ENCODE data around the gene GNMT.

Gene GNMT

DNA sequence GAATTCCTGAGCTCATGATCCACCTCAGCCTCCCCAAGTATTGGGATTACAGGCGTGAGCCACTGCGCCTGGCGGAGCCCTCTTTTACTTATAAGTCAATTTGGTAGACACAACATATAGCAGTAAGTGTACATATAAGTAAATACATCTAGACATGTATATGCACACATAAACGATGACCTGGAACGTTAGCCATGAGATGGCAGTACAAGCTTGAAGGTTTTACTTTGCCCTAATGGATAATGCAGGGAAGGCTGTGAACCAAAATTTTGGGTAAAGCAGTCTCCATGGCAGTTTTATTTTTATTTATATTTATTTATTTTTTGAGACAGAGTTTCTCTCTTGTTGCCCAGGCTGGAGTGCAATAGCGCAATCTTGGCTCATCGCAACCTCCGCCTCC is 2.4 kb upstream of the GNMT start:
- H4K91ac ChIP-seq (ENCODE audit: low read length): no peak overlapping the region
- no peak overlapping the region for H2AFZ ChIP-seq (ENCODE audit: low read depth, low read length)
- H3K23ac ChIP-seq (ENCODE audit: low read length in 2 of 2): no peak overlapping the region
- H2BK12ac ChIP-seq (ENCODE audit: low read length in 2 of 2): no peak overlapping the region
- no peak overlapping the region for H3K9ac ChIP-seq (ENCODE audit: low read length)
- H3K36me3 ChIP-seq (ENCODE audit: control insufficient read depth in 1 of 2, insufficient read depth in 2 of 2, low read depth in 1 of 2, low read length in 2 of 2): peaks cover 11% of the 10 kb centered on the region in 2 experiments
- no peak overlapping the region for H3K4ac ChIP-seq (ENCODE audit: low read depth in 1 of 2, low read length in 2 of 2)
- no peak overlapping the region for H3K4me2 ChIP-seq (ENCODE audit: low read length, poor library complexity, severe bottlenecking)
- no peaks in the 10 kb centered on the region for H3K79me1 ChIP-seq (replicated peaks; ENCODE audit: low read length, poor library complexity, severe bottlenecking)
- WGBS: 96% methylated on average over 5 of the region's 8 CpGs
- no peaks in the 10 kb centered on the region for H3K27me3 ChIP-seq (ENCODE audit: control insufficient read depth in 1 of 2, insufficient read depth in 1 of 2, low read length in 2 of 2)
- no peak overlapping the region for H3K4me3 ChIP-seq (ENCODE audit: insufficient read depth in 1 of 2, low read depth in 1 of 2, low read length in 2 of 2)
- no peak overlapping the region for H3K14ac ChIP-seq (ENCODE audit: low read length in 2 of 2)
- peaks cover 13% of the 10 kb centered on the region for H3K4me1 ChIP-seq (ENCODE audit: control insufficient read depth, insufficient read depth, low read depth, low read length)
- H2BK5ac ChIP-seq (ENCODE audit: low read depth, low read length, poor library complexity, severe bottlenecking): no peak overlapping the region
- H2BK15ac ChIP-seq (ENCODE audit: low read depth, poor library complexity, severe bottlenecking): no peak overlapping the region
- H3K27ac ChIP-seq (ENCODE audit: low read length, poor library complexity, severe bottlenecking): no peak overlapping the region
- no peak overlapping the region for H4K8ac ChIP-seq (ENCODE audit: low read length)
- H2BK120ac ChIP-seq (ENCODE audit: low read depth, low read length): no peak overlapping the region
- no peak overlapping the region for H2AK5ac ChIP-seq (ENCODE audit: low read length, severe bottlenecking)
- H3K18ac ChIP-seq (ENCODE audit: low read depth in 1 of 2, low read length in 2 of 2): no peak overlapping the region
- H3K9me3 ChIP-seq (ENCODE audit: control insufficient read depth, low read length): no peaks in the 10 kb centered on the region
- no peak for DNase-seq

DNA sequence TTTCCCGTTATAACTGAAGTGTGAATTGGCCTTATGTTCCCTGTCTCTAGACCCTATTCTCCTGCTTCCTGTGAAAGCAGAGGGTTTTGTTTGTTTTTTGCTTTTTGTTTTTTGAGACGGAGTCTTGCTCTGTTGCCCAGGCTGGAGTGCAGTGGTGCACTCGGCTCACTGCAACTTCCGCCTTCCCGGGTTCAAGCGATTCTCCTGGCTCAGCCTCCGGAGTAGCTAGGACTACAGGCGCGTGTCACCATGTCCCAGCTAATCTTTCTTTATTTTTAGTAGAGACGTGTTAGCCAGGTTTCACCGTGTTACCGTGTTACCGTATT is 674 bp upstream of the GNMT start:
- 54% methylated on average over 12 of the region's 13 CpGs for WGBS
- H3K9ac ChIP-seq (ENCODE audit: low read length): peak overlapping the region; percentile 51
- no peak overlapping the region for H4K8ac ChIP-seq (ENCODE audit: low read length)
- peaks cover 26% of the 10 kb centered on the region in 2 experiments for H3K36me3 ChIP-seq (ENCODE audit: control insufficient read depth in 1 of 2, insufficient read depth in 2 of 2, low read depth in 1 of 2, low read length in 2 of 2)
- no peaks in the 10 kb centered on the region for H3K27me3 ChIP-seq (ENCODE audit: control insufficient read depth in 1 of 2, insufficient read depth in 1 of 2, low read length in 2 of 2)
- no peak overlapping the region for H2AFZ ChIP-seq (ENCODE audit: low read depth, low read length)
- peaks cover 13% of the 10 kb centered on the region for H3K4me1 ChIP-seq (ENCODE audit: control insufficient read depth, insufficient read depth, low read depth, low read length)
- no peak overlapping the region for H3K14ac ChIP-seq (ENCODE audit: low read length in 2 of 2)
- H2BK12ac ChIP-seq (ENCODE audit: low read length in 2 of 2): no peak overlapping the region
- no peak overlapping the region for H2AK5ac ChIP-seq (ENCODE audit: low read length, severe bottlenecking)
- H3K23ac ChIP-seq (ENCODE audit: low read length in 2 of 2): no peak overlapping the region
- no peak overlapping the region for H2BK120ac ChIP-seq (ENCODE audit: low read depth, low read length)
- H3K79me1 ChIP-seq (replicated peaks; ENCODE audit: low read length, poor library complexity, severe bottlenecking): no peaks in the 10 kb centered on the region
- H2BK15ac ChIP-seq (ENCODE audit: low read depth, poor library complexity, severe bottlenecking): no peak overlapping the region
- no peak overlapping the region for H4K91ac ChIP-seq (ENCODE audit: low read length)
- H3K4me2 ChIP-seq (ENCODE audit: low read length, poor library complexity, severe bottlenecking): peak overlapping the region; percentile 60
- H3K4me3 ChIP-seq (ENCODE audit: insufficient read depth in 1 of 2, low read depth in 1 of 2, low read length in 2 of 2): peak overlapping the region in 1 of 2 experiments; percentile 80
- no peaks in the 10 kb centered on the region for H3K9me3 ChIP-seq (ENCODE audit: control insufficient read depth, low read length)
- no peak overlapping the region for H2BK5ac ChIP-seq (ENCODE audit: low read depth, low read length, poor library complexity, severe bottlenecking)
- H3K4ac ChIP-seq (ENCODE audit: low read depth in 1 of 2, low read length in 2 of 2): no peak overlapping the region
- no peak overlapping the region for H3K27ac ChIP-seq (ENCODE audit: low read length, poor library complexity, severe bottlenecking)
- no peak overlapping the region for H3K18ac ChIP-seq (ENCODE audit: low read depth in 1 of 2, low read length in 2 of 2)
- no peak for DNase-seq

DNA sequence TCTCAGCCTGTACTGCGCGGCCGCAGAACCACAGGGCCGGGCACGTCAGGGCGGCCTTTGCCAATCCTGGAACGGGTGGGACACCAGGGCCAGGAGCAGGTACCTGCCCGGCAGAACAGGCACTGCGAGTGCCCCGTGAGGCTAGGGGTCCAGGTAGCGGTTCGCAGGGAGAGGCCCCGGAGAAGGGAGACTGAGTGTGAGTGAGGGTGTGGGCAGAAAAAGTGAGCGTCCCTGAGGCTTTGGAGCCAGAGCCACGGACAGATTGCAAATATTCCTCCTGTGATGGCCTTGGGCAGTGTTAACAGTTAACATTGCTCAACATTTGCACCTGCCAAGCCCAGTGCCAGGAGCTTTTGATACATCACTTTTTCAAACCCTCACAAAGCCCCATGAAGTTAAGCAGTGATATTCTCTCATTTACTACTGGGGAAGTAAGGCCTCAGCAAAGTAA is 491 bp downstream of the GNMT start:
- H3K4ac ChIP-seq (ENCODE audit: low read depth in 1 of 2, low read length in 2 of 2): peak overlapping the region in 1 of 2 experiments; percentile 6
- no peak for DNase-seq
- no peak overlapping the region for H2BK5ac ChIP-seq (ENCODE audit: low read depth, low read length, poor library complexity, severe bottlenecking)
- peak overlapping the region in 1 of 2 experiments; percentile 68 for H3K18ac ChIP-seq (ENCODE audit: low read depth in 1 of 2, low read length in 2 of 2)
- no peak overlapping the region for H2BK15ac ChIP-seq (ENCODE audit: low read depth, poor library complexity, severe bottlenecking)
- H3K4me3 ChIP-seq (ENCODE audit: insufficient read depth in 1 of 2, low read depth in 1 of 2, low read length in 2 of 2): peak overlapping the region; percentile 58 to 80
- no peak overlapping the region for H3K27ac ChIP-seq (ENCODE audit: low read length, poor library complexity, severe bottlenecking)
- peak overlapping the region; percentile 51 for H3K9ac ChIP-seq (ENCODE audit: low read length)
- no peaks in the 10 kb centered on the region for H3K79me1 ChIP-seq (replicated peaks; ENCODE audit: low read length, poor library complexity, severe bottlenecking)
- H3K36me3 ChIP-seq (ENCODE audit: control insufficient read depth in 1 of 2, insufficient read depth in 2 of 2, low read depth in 1 of 2, low read length in 2 of 2): peaks cover 38% of the 10 kb centered on the region in 2 experiments
- peak overlapping the region in 1 of 2 experiments; percentile 87 for H3K14ac ChIP-seq (ENCODE audit: low read length in 2 of 2)
- H2BK120ac ChIP-seq (ENCODE audit: low read depth, low read length): no peak overlapping the region
- peak overlapping the region in 1 of 2 experiments; percentile 54 for H2BK12ac ChIP-seq (ENCODE audit: low read length in 2 of 2)
- no peaks in the 10 kb centered on the region for H3K9me3 ChIP-seq (ENCODE audit: control insufficient read depth, low read length)
- peak overlapping the region; percentile 76 for H2AFZ ChIP-seq (ENCODE audit: low read depth, low read length)
- H4K8ac ChIP-seq (ENCODE audit: low read length): no peak overlapping the region
- no peaks in the 10 kb centered on the region for H3K27me3 ChIP-seq (ENCODE audit: control insufficient read depth in 1 of 2, insufficient read depth in 1 of 2, low read length in 2 of 2)
- H3K4me2 ChIP-seq (ENCODE audit: low read length, poor library complexity, severe bottlenecking): peak overlapping the region; percentile 60
- H2AK5ac ChIP-seq (ENCODE audit: low read length, severe bottlenecking): no peak overlapping the region
- H4K91ac ChIP-seq (ENCODE audit: low read length): no peak overlapping the region
- peaks cover 13% of the 10 kb centered on the region for H3K4me1 ChIP-seq (ENCODE audit: control insufficient read depth, insufficient read depth, low read depth, low read length)
- WGBS: 50% methylated on average over 12 of the region's 15 CpGs
- H3K23ac ChIP-seq (ENCODE audit: low read length in 2 of 2): peak overlapping the region in 1 of 2 experiments; percentile 50

DNA sequence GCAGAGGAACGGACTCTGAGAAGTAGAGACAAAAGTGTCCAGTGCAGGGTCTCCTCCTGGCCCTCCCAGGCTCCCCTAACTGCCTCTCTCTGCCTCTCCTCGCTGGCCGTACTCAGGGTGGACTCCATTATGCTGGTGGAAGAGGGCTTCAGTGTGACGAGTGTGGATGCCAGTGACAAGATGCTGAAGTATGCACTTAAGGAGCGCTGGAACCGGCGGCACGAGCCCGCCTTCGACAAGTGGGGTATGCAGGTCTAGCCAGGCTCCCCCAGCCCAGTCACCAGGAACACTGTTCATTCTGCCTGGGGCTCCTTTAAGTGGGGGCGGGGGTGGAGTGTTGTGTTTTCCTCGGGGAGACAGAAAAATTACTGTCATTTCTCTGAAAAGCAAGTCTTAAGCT is 1.5 kb downstream of the GNMT start:
- H2AK5ac ChIP-seq (ENCODE audit: low read length, severe bottlenecking): no peak overlapping the region
- no peak overlapping the region for H4K91ac ChIP-seq (ENCODE audit: low read length)
- no peak overlapping the region for H3K9ac ChIP-seq (ENCODE audit: low read length)
- H4K8ac ChIP-seq (ENCODE audit: low read length): no peak overlapping the region
- no peak overlapping the region for H3K4me3 ChIP-seq (ENCODE audit: insufficient read depth in 1 of 2, low read depth in 1 of 2, low read length in 2 of 2)
- H2BK15ac ChIP-seq (ENCODE audit: low read depth, poor library complexity, severe bottlenecking): no peak overlapping the region
- no peak overlapping the region for H3K4me2 ChIP-seq (ENCODE audit: low read length, poor library complexity, severe bottlenecking)
- H3K23ac ChIP-seq (ENCODE audit: low read length in 2 of 2): no peak overlapping the region
- no peak overlapping the region for H2AFZ ChIP-seq (ENCODE audit: low read depth, low read length)
- no peak overlapping the region for H3K27ac ChIP-seq (ENCODE audit: low read length, poor library complexity, severe bottlenecking)
- DNase-seq: no peak
- no peak overlapping the region for H2BK5ac ChIP-seq (ENCODE audit: low read depth, low read length, poor library complexity, severe bottlenecking)
- H3K9me3 ChIP-seq (ENCODE audit: control insufficient read depth, low read length): no peaks in the 10 kb centered on the region
- peaks cover 13% of the 10 kb centered on the region for H3K4me1 ChIP-seq (ENCODE audit: control insufficient read depth, insufficient read depth, low read depth, low read length)
- no peak overlapping the region for H3K14ac ChIP-seq (ENCODE audit: low read length in 2 of 2)
- WGBS: 98% methylated on average over 10 of the region's 12 CpGs
- H3K27me3 ChIP-seq (ENCODE audit: control insufficient read depth in 1 of 2, insufficient read depth in 1 of 2, low read length in 2 of 2): no peaks in the 10 kb centered on the region
- H3K4ac ChIP-seq (ENCODE audit: low read depth in 1 of 2, low read length in 2 of 2): no peak overlapping the region
- no peak overlapping the region for H2BK120ac ChIP-seq (ENCODE audit: low read depth, low read length)
- H3K36me3 ChIP-seq (ENCODE audit: control insufficient read depth in 1 of 2, insufficient read depth in 2 of 2, low read depth in 1 of 2, low read length in 2 of 2): peaks cover 44 to 46% of the 10 kb centered on the region in 2 experiments
- no peaks in the 10 kb centered on the region for H3K79me1 ChIP-seq (replicated peaks; ENCODE audit: low read length, poor library complexity, severe bottlenecking)
- no peak overlapping the region for H2BK12ac ChIP-seq (ENCODE audit: low read length in 2 of 2)
- H3K18ac ChIP-seq (ENCODE audit: low read depth in 1 of 2, low read length in 2 of 2): no peak overlapping the region
